B cell (primary cell): Measurements from ENCODE around the gene NIN. TPM values are rescaled to one million over a fixed set of nuclear protein-coding genes. Genes with fewer than 3 reads are reported as not detected.

ENCODE experiments used
- ATAC-seq: fragments of 200-7000 bp; cut with Tn5 transposase; one replicate; pipeline ENCODE4 v1.10.0; 2021; ENCODE audit warnings: low read depth, mild to moderate bottlenecking, moderate number of reproducible peaks, moderate library complexity
- CTCF ChIA-PET: fragments of 350-600 bp; sonication (Branson Sonifier 250); formaldehyde crosslinking; loops from one replicate; lab custom pipeline; 2021; ENCODE audit warnings: antibody characterized with exemption, inconsistent platforms; lab: Charles Lee
- POLR2A ChIA-PET: fragments of 350-600 bp; sonication (Branson Sonifier 250); formaldehyde crosslinking; loops from one replicate; lab custom pipeline; 2021; ENCODE audit warnings: antibody characterized with exemption; lab: Charles Lee
- DNase-seq: peaks from one replicate; pipeline ENCODE4 v3.0.0; 2013
- H2AFZ ChIP-seq: 2 replicates; pipeline ENCODE4 v1.6.1; 2012; ENCODE audit warnings: mild to moderate bottlenecking, low read depth, low read length; ENCODE audit not compliant: insufficient read depth, poor library complexity, severe bottlenecking
- H3K27ac ChIP-seq, 2 donors: 1 replicate in 1 of 2; 2 replicates in 1 of 2; pipeline ENCODE4 v1.5.1; 2012 to 2013; ENCODE audit warnings: low read length in 2 of 2, mild to moderate bottlenecking in 2 of 2, moderate library complexity in 1 of 2
- H3K27me3 ChIP-seq, 4 experiments: fragments of 200-600 bp in 1 of 4; sonication (generic) in 1 of 4; replicated peaks in 1 of 4; 1 replicate in 2 of 4; 2 replicates in 2 of 4; pipeline versions ENCODE4 v1.6.1 to v1.7.0; 2013 to 2016; ENCODE audit warnings: low read length in 3 of 4, mild to moderate bottlenecking in 2 of 4, mixed read lengths in 1 of 4, moderate library complexity in 1 of 4; ENCODE audit not compliant: insufficient read depth in 4 of 4, control insufficient read depth in 3 of 4; ENCODE audit errors: control extremely low read depth in 1 of 4
- H3K36me3 ChIP-seq, 2 experiments: replicated peaks in 1 of 2; 1 replicate in 1 of 2; 2 replicates in 1 of 2; pipeline versions ENCODE4 v1.6.1 to v1.7.1; 2013; ENCODE audit warnings: low read length in 1 of 2; ENCODE audit not compliant: insufficient read depth in 2 of 2, control insufficient read depth in 1 of 2; ENCODE audit errors: control extremely low read depth in 1 of 2, extremely low read depth in 1 of 2
- H3K4me1 ChIP-seq, 2 donors: fragments of 200-600 bp in 1 of 2; sonication (generic) in 1 of 2; 1 replicate in 1 of 2; 2 replicates in 1 of 2; pipeline versions ENCODE4 v1.5.1 to v1.6.1; 2013 to 2017; ENCODE audit warnings: low read length in 2 of 2; ENCODE audit not compliant: control insufficient read depth in 2 of 2, insufficient read depth in 2 of 2
- H3K4me2 ChIP-seq: replicated peaks from 2 replicates; pipeline ENCODE3; 2012; ENCODE audit warnings: mild to moderate bottlenecking, low read depth, low read length; ENCODE audit not compliant: poor library complexity, severe bottlenecking
- H3K4me3 ChIP-seq, 5 experiments: fragments of 200-600 bp in 1 of 5; sonication (generic) in 1 of 5; 1 replicate in 3 of 5; 2 replicates in 2 of 5; pipeline versions ENCODE4 v1.5.1 to v1.7.0; 2011 to 2016; ENCODE audit warnings: low read length in 4 of 5, mild to moderate bottlenecking in 4 of 5, low read depth in 2 of 5, control low read depth in 1 of 5, moderate library complexity in 1 of 5; ENCODE audit not compliant: insufficient read depth in 1 of 5; ENCODE audit errors: control extremely low read depth in 1 of 5, extremely low read depth in 1 of 5
- H3K79me2 ChIP-seq: fragments of 200-600 bp; sonication (generic); one replicate; pipeline ENCODE4 v1.6.0; 2016; ENCODE audit warnings: low read length; ENCODE audit not compliant: control insufficient read depth, insufficient read depth
- H3K9ac ChIP-seq: fragments of 200-600 bp; sonication (generic); 2 replicates; pipeline ENCODE4 v1.6.1; 2017; ENCODE audit warnings: mild to moderate bottlenecking, low read length, moderate library complexity
- H3K9me3 ChIP-seq, 3 donors: one replicate each; pipeline versions ENCODE4 v1.6.1 to v1.7.1; 2013; ENCODE audit warnings: low read length in 2 of 3; ENCODE audit not compliant: control insufficient read depth in 2 of 3, insufficient read depth in 1 of 3; ENCODE audit errors: control extremely low read depth in 1 of 3
- H4K20me1 ChIP-seq: 2 replicates; pipeline ENCODE4 v1.6.0; 2012; ENCODE audit warnings: mild to moderate bottlenecking, low read length; ENCODE audit not compliant: insufficient read depth, control insufficient read depth, poor library complexity, severe bottlenecking
- H3K27ac Mint-ChIP-seq: one replicate; pipeline ENCODE4 v1.8.0; 2021; ENCODE audit warnings: mixed read lengths
- H3K27me3 Mint-ChIP-seq: one replicate; pipeline ENCODE4 v1.8.0; 2021; ENCODE audit warnings: mixed read lengths
- H3K4me1 Mint-ChIP-seq: one replicate; pipeline ENCODE4 v1.8.0; 2021; ENCODE audit warnings: mixed read lengths
- H3K4me3 Mint-ChIP-seq: one replicate; pipeline ENCODE4 v1.8.0; 2021; ENCODE audit warnings: mixed read lengths
- H3K9me3 Mint-ChIP-seq: one replicate; pipeline ENCODE4 v1.8.0; 2022; ENCODE audit warnings: mixed read lengths; ENCODE audit not compliant: insufficient read depth
- EZH2 ChIP-seq: IDR thresholded peaks from 2 replicates; pipeline ENCODE4 v1.6.1; 2012; ENCODE audit warnings: borderline replicate concordance, low read depth, mild to moderate bottlenecking, moderate library complexity, low read length; ENCODE audit not compliant: insufficient read depth, poor library complexity, severe bottlenecking
- WGBS: methylation state at CpG from one replicate; pipeline ENCODE4 v1.1.5; 2013; ENCODE audit warnings: missing lambda C conversion rate; ENCODE audit not compliant: insufficient coverage; 5-methylcytosine and 5-hydroxymethylcytosine counted together
- intact Hi-C: fragments of 100-400 bp; cut with micrococcal nuclease; formaldehyde crosslinking; loops from one replicate; pipeline ENCODE4 v1.10.0; 2022
- polyA plus RNA-seq: library from polyadenylated mRNA; depleted of rRNA; stranded (reverse); fragments of >200 nt; gene quantifications from 2 replicates; pipeline ENCODE4 v1.2.3, GENCODE V29; 2012
- total RNA-seq, 2 donors: library from RNA; stranded (reverse); fragments of 120-200 nt in 1 of 2; gene quantifications; 1 replicate in 1 of 2; 2 replicates in 1 of 2; pipeline versions ENCODE4 v1.2.3 to v1.2.4, GENCODE V29; 2013 to 2022
- TF ChIP-seq, protein P1 (sequence below): fragments of 200-600 bp; IDR thresholded peaks from one replicate; pipeline ENCODE4 v1.8.0; 2022; ENCODE audit warnings: antibody characterized with exemption, mild to moderate bottlenecking

The NIN gene
- total and polyA plus RNA-seq, 2 donors (not counting 1 experiment from before 2014, with no cell fraction given): 25.4 to 219 TPM

DNA sequence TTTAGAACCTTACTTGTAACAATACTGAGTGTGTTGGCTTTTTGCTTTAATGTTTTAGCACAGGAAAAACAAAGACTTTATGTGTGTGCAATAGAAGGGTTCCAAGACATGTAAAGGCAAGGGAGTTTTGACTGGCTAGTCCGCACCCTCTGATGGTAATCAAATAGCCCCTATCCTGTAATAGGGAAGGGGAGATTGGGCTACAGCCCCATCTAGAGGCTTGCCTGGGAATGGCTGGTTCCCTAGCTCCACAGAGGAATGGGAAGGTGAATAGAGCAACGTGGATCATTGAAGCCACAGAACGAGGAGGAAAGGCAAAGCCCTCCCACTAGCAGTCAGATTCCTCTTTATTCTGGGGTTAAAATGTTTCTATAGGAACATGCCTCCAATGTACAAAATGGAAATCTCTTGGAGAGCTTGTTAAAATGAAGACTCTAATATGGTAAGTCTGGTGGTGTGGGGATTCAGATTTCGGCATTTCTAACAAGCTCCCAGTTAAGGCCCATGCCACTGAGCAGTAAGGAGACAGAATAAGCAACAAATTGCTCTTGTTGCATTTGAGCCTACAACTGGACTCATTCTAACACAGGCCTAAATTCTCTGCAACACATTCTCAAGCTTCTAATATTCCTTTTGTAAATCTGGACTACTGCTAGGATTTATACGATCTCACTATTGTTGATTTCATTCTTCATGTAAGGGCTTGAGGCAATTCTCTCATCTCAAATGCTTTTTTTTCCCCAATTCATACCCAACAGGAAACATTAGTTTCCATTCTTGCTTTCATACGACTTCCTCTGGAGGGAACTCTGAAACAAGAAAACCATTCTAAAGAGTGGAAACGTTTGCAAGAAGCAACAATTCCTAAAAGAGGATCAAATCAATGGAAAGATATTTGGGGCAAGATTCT, 57.1 kb downstream of the NIN start:
- ATAC-seq (peak; percentile 56), DNase-seq (peak; percentile 48)
- H3K27me3 ChIP-seq: no peaks in the 10 kb centered on the region
- H3K9ac ChIP-seq: no peak overlapping the region
- H3K27ac ChIP-seq: peak overlapping the region in 1 of 2 donors; percentile 11
- H3K9me3 ChIP-seq: no peaks in the 10 kb centered on the region
- Mint-ChIP-seq H3K27ac (peak overlapping the region; percentile 17), H3K27me3 (no peaks in the 10 kb centered on the region), H3K4me3 (no peak overlapping the region), H3K4me1 (peaks cover 16% of the 10 kb centered on the region), H3K9me3 (no peaks in the 10 kb centered on the region)
- intact Hi-C loops: loop anchor here (1.0 kb wide), 2 partner anchors 86 to 174 kb away; no protein-coding TSS in a partner anchor
- H3K4me2 ChIP-seq: no peak overlapping the region
- TF ChIP-seq, protein P1, sequence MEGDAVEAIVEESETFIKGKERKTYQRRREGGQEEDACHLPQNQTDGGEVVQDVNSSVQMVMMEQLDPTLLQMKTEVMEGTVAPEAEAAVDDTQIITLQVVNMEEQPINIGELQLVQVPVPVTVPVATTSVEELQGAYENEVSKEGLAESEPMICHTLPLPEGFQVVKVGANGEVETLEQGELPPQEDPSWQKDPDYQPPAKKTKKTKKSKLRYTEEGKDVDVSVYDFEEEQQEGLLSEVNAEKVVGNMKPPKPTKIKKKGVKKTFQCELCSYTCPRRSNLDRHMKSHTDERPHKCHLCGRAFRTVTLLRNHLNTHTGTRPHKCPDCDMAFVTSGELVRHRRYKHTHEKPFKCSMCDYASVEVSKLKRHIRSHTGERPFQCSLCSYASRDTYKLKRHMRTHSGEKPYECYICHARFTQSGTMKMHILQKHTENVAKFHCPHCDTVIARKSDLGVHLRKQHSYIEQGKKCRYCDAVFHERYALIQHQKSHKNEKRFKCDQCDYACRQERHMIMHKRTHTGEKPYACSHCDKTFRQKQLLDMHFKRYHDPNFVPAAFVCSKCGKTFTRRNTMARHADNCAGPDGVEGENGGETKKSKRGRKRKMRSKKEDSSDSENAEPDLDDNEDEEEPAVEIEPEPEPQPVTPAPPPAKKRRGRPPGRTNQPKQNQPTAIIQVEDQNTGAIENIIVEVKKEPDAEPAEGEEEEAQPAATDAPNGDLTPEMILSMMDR: peak; percentile 87
- no peak for TF ChIP-seq EZH2
- peaks cover 1 to 85% of the 10 kb centered on the region in 2 experiments for H3K36me3 ChIP-seq
- WGBS: no CpG with 5 or more reads among the region's 7 CpGs
- H2AFZ ChIP-seq: no peak overlapping the region
- H4K20me1 ChIP-seq: peaks cover 12% of the 10 kb centered on the region
- peaks cover 50% of the 10 kb centered on the region for H3K79me2 ChIP-seq
- CTCF ChIA-PET: interaction anchor here (0.7 to 10.5 kb wide), 29 partner anchors 8 to 440 kb away, joined by 3 to 258 read pairs (median 4); no protein-coding TSS in a partner anchor
- peaks cover 13 to 16% of the 10 kb centered on the region in 2 donors for H3K4me1 ChIP-seq
- POLR2A ChIA-PET: interaction anchor here (0.5 to 0.8 kb wide), 4 partner anchors 26 to 951 kb away, joined by 3 to 8 read pairs (median 3); no protein-coding TSS in a partner anchor
- no peak overlapping the region for H3K4me3 ChIP-seq
